ENCODE measurements around the gene VRK3. TPM values are rescaled to one million over a fixed set of nuclear protein-coding genes. Genes with fewer than 3 reads are reported as not detected.

VRK3 gene
- total RNA-seq, 6 experiments from 2014 or later = 30.2 to 33.9 (median 32.7) TPM

DNA sequence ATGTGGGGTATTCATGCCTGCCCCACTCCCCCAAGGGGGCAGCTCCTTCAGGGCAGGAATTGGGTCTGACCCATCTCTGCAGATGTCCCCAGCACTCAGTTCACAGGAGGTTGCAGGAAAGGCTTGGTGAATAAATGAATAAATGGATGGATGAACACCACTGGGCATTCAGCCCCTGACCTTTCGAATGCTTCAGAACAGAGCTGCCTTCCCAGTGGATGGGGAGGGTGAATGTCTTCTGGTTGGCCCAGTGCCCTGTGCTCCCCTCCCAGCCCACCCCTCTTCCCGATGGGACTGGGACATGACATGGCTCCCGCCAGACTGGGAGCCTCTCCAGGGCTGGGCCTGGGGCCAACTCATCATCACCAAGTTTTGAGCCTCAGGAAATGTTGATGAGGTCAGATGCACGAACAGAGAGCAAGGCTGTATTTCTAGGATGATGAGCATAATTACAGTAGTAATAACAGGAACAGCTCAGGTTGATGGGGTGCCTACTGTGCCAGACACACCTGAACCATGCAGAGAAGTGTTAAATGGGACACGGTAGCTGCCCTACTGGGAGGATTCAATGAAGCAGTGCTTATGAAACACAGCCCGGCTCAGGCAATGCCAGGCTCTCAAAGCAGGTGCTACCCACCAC is 25.7 kb downstream of the VRK3 start:
- peaks cover 21% of the 10 kb centered on the region for H3K4me1 Mint-ChIP-seq (ENCODE audit: low read depth)
- H3K9me3 Mint-ChIP-seq = no peaks in the 10 kb centered on the region
- peaks cover 27% of the 10 kb centered on the region for H3K36me3 Mint-ChIP-seq (ENCODE audit: low read depth)
- H3K27ac Mint-ChIP-seq = no peak overlapping the region
- TF ChIP-seq, protein P1, sequence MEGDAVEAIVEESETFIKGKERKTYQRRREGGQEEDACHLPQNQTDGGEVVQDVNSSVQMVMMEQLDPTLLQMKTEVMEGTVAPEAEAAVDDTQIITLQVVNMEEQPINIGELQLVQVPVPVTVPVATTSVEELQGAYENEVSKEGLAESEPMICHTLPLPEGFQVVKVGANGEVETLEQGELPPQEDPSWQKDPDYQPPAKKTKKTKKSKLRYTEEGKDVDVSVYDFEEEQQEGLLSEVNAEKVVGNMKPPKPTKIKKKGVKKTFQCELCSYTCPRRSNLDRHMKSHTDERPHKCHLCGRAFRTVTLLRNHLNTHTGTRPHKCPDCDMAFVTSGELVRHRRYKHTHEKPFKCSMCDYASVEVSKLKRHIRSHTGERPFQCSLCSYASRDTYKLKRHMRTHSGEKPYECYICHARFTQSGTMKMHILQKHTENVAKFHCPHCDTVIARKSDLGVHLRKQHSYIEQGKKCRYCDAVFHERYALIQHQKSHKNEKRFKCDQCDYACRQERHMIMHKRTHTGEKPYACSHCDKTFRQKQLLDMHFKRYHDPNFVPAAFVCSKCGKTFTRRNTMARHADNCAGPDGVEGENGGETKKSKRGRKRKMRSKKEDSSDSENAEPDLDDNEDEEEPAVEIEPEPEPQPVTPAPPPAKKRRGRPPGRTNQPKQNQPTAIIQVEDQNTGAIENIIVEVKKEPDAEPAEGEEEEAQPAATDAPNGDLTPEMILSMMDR (IDR thresholded peaks at IDR 0.05) = no peak
- H3K27me3 Mint-ChIP-seq (ENCODE audit: insufficient read depth) = peaks cover 5% of the 10 kb centered on the region; the same call in 1 of the 2 replicates
- DNase-seq = no peak
- H3K4me3 Mint-ChIP-seq = no peak overlapping the region

- H3K36me3 Mint-ChIP-seq (ENCODE audit: low read depth) = peaks cover 33% of the 10 kb centered on the region
- H3K9me3 Mint-ChIP-seq = no peaks in the 10 kb centered on the region
- 0 out of 2 replicates have a peak, but pooled peaks cover 7% of the 10 kb centered on the region for H3K4me1 Mint-ChIP-seq (ENCODE audit: low read depth)
- H3K27ac Mint-ChIP-seq = no peak overlapping the region
- H3K4me3 Mint-ChIP-seq = no peak overlapping the region
- DNase-seq = no peak
- TF ChIP-seq, protein P1 (IDR thresholded peaks at IDR 0.05) = no peak
- H3K27me3 Mint-ChIP-seq (ENCODE audit: insufficient read depth) = peaks cover 6% of the 10 kb centered on the region; the same call in 1 of the 2 replicates
Observed at GRCh38 chr19:49997709-49998108, 27.5 kb downstream of the VRK3 start.

DNA sequence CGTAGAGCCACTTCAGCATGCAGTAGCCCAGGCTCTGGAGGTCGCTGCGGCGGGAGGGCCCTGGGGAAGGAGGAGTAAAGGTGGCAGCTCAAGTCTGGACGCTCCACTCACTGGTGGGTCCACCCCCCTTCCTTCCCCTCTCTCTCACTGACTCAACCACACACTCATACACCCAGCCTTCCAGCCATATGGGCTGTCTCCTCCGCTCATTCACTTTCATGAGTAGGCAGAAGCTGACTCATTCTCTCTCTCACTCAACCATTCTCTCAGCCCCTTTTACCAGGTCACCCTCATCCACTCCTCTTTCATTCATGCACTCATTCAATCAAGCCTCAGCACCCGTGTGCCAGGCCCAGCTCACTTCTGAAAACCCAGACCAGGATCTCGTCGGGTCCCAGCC is 36.7 kb downstream of the VRK3 start:
- Mint-ChIP-seq H3K9me3 (no peaks in the 10 kb centered on the region), H3K4me3 (no peak overlapping the region), H3K4me1 (ENCODE audit: low read depth) (peaks cover 22% of the 10 kb centered on the region), H3K27ac (no peak overlapping the region), H3K27me3 (ENCODE audit: insufficient read depth) (peaks cover 3% of the 10 kb centered on the region), H3K36me3 (ENCODE audit: low read depth) (peaks cover 55% of the 10 kb centered on the region)
- DNase-seq = peak; percentile 64
- TF ChIP-seq, protein P1 (IDR thresholded peaks at IDR 0.05) = no peak

- Mint-ChIP-seq H3K4me3 (no peak overlapping the region), H3K27ac (no peak overlapping the region), H3K27me3 (ENCODE audit: insufficient read depth) (peaks cover 3% of the 10 kb centered on the region), H3K9me3 (no peaks in the 10 kb centered on the region), H3K36me3 (ENCODE audit: low read depth) (peaks cover 52% of the 10 kb centered on the region), H3K4me1 (ENCODE audit: low read depth) (peaks cover 22% of the 10 kb centered on the region)
- DNase-seq = no peak
- TF ChIP-seq, protein P1 (IDR thresholded peaks at IDR 0.05) = no peak
Observed at GRCh38 chr19:49988007-49988406, 37.2 kb downstream of the VRK3 start.

- peaks cover 45% of the 10 kb centered on the region for H3K36me3 Mint-ChIP-seq (ENCODE audit: low read depth)
- TF ChIP-seq, protein P1 (IDR thresholded peaks at IDR 0.05) = no peak
- no peak overlapping the region for H3K4me3 Mint-ChIP-seq
- peaks cover 22% of the 10 kb centered on the region for H3K4me1 Mint-ChIP-seq (ENCODE audit: low read depth)
- H3K27me3 Mint-ChIP-seq (ENCODE audit: insufficient read depth) = peaks cover 3% of the 10 kb centered on the region
- DNase-seq = peak; percentile 88
- H3K27ac Mint-ChIP-seq = no peak overlapping the region
- no peaks in the 10 kb centered on the region for H3K9me3 Mint-ChIP-seq
Observed at GRCh38 chr19:49987159-49987698, 37.9 kb downstream of the VRK3 start.
